ENCODE data around the gene UBE2D2.

UBE2D2 gene

DNA sequence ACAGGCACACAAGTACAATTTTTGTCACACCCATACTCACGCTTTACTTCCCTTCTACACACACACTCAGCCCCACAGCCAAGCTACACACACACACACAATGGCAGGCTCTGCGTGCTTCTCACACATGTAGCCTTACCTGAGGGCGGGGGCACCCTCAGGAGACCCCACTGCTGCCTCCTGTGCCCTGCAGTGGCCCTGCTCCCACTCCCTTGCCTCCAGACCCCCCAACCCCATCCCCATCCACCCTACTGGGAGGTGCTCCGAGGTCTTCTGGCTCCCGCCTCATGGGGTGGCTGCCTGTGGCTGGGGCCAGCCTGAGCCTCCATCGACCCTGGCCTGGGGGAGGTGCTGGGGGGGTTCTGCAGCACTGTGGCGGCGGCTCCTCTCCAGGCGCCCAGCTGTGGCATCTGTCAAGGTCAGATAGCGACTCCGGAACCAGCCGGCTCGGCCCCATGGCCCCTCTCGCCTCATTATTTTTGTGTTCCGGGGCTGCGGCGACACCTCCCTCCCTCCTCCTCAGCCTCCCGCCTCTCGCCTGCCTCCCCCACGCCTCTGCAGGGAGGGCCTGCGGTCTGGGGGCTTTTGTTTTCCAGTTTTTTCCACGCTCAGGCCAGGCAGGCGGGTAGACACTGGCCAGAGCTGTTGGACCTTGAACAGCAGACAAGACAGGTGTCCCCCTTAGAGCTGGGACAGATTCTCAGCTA, 108.7 kb downstream of the UBE2D2 start:
- in situ Hi-C loops (cut with MboI; ENCODE audit: low sequenced_read_pairs) = no loop called here

DNA sequence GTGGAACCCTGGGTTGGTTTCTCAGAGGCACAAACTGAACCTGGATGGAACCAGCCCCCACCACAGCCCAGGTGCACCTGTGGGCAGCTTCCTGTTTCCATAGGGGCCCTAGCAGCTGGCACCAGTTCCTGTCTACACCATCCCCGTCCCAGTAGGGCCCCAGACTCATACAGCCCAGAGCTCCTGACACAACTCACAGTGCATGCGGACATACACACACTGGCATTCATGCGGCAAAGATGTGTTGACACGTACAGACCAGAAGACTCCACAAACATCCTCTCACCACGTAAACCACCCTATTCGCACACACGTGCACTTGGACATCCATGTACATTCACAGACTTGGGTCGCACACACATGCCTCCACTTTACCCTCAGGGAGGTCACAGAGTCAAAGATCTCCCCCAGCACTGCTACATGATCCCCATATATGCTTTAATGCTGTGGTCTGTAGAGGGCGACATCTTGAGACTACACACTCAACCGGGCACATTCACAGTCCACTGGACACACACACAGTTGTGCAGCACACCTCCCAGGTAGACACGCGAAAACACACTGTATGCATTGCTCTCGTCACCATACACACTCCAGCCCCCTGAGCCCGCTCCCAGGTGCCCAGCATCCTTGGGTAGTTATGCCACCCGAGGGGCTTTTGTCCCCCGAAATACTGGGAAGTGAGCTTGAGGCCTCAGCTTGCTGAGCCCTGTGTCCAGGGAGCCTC, 109.4 kb downstream of the UBE2D2 start:
- in situ Hi-C loops (cut with MboI; ENCODE audit: low sequenced_read_pairs) = no loop called here

DNA sequence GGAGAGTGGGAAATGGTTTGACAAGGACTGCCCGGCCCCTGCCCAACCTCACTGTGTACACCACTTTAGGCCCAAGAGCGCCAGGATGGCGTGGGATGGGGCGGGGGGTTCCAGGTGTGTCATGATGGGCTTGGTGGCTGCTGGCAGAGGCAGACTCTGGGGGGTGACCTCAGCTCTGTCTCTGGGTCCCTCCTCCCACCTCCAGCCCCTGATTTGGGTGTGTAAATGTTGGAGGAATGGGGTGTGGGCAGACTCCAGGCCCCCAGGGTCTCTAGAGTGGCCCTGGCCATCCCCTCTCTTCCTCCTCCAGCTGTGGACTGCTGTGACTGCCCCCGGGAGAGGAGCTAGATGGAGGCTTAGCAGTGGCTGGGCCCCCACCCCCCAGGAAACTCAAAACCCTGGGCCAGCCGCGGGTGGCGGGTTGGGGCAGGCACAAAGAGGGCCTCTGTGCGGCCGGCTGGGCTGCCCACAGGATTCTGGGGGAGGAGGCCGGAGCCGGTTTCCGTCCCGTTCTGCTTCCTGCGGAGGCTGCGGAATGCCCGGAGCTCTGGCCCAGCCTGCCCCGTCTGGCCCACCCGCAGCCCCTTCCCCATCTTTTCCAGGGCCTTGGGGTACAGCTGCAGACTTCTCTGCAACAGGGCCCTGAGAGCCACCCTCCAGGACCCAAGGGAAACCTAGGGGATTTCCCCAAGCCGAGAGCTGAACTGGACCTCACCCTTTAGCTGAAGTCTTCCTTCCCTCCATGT, 110.1 kb downstream of the UBE2D2 start:
- in situ Hi-C loops (cut with MboI; ENCODE audit: low sequenced_read_pairs) = no loop called here

DNA sequence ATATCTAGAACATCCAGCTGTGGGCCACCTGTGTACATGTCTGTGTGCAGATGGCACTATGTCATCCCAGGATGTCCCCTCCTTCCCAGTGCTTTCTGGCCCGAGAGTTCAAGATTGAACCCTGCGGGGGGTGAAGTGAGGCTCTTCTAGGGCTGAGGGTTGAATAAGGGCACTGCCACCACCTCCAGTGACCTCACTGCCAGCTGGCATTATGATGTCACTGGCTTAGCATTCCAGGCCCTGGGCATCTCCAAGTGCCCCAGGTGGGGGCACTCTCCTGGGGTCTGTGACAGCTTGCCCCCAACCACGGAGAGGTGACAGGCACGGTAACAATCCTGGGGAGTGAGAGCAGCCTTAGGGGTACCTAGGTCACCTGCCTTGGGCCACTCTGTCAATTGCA, 114.1 kb downstream of the UBE2D2 start:
- in situ Hi-C loops (cut with MboI; ENCODE audit: low sequenced_read_pairs) = no loop called here

DNA sequence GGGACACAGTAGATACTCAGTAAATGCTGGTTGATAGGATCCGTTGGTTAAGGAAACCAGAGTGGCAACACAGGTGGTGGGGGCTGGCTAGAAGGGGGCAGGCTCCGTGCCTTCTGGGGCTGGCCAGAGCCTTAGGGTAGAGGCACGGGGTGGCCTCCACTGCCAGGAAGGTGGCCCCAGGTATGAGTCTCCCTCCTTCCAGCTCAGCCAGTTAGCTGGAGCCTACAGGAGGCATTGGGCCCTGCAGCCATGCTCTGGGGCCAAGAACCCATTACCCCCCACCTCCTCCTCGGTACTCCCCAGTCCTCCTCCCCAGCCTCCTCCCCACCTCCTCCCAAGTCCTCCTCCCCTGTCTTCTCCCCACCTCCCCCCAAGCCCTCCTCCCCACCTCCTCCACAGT, 114.7 kb downstream of the UBE2D2 start:
- in situ Hi-C loops (cut with MboI; ENCODE audit: low sequenced_read_pairs) = no loop called here

DNA sequence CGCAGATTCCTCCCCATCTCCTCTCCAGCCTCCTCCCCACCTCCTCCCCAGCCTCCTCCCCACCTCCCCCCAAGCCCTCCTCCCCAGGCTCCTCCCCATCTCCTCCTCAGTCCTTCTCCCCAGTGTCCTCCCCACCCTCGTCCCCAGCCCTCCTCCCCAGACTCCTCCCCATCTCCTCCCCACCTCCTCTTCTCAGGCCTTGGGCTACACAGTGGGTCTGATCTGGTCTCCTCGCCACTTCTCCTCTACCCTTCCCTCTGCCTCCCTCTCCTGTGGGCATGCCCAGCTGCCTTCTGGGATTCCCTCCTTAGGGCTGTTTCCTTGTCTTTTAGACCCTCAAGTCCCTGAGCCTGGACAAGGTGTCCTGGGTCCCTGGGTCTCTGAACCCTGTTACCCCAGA, 115.3 kb downstream of the UBE2D2 start:
- in situ Hi-C loops (cut with MboI; ENCODE audit: low sequenced_read_pairs) = no loop called here

DNA sequence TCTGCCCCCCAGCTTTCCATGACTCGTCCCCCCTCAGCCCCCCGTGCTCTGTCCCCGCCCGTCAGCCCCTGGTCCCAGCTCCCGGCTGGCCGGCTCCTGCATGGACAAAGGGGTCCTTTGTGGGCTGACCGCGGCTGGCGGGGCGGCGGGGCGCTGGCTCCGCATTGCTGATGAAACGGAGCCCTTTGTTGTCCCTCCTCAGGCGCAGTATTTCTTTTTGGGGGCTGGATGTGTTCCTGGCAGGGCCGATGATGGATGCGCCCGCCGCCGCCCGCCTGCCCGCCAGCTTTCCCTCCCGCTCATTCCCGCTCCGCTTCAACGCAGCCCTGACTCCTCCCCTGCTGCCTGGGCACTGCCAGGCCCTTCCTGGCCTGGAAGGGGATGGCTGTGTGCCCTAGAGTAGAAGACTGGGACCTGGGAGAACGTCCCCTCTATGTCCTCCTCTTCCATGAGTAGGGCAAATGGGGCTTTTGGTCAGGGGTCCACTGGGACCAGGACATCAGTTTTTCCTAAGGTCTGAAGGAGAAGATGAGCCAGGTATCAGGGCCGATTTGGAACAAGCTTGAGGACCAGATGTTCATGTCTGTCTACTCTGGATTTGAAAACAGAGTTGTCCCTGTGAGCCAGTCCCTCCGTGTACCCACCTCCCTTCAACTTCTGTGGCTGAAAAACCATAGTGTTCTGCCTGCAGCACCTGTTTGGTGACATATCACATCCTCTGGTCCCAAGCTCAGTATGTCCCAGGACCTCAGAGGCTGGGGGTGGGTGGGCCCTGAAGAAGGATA, 116.0 kb downstream of the UBE2D2 start:
- in situ Hi-C loops (cut with MboI; ENCODE audit: low sequenced_read_pairs) = no loop called here
